OCI-LY7 (cell line): ENCODE data around the gene GP1BA. TPM values are rescaled to one million over a fixed set of nuclear protein-coding genes. Genes with fewer than 3 reads are reported as not detected.

Experiments used
- BruUV-seq: library from RNA; stranded (reverse); fragments of 400-500 nt; replicated peaks from 2 replicates; lab custom pipeline; 2021; lab: Mats Ljungman, UMichigan
- CTCF ChIA-PET: fragments of 300-600 bp; sonication (Branson Sonifier 250); formaldehyde crosslinking; loops from one replicate; lab custom pipeline; 2022; ENCODE audit warnings: antibody characterized with exemption; ENCODE audit not compliant: unreplicated experiment; lab: Charles Lee
- POLR2A ChIA-PET: fragments of 300-600 bp; sonication (Branson Sonifier 250); formaldehyde crosslinking; loops from one replicate; lab custom pipeline; 2022; ENCODE audit warnings: antibody characterized with exemption; lab: Charles Lee
- DNase-seq: peaks from one replicate; pipeline ENCODE4 v3.0.0-alpha.2; 2015; ENCODE audit warnings: low spot score
- H2AFZ ChIP-seq: fragments of 200-600 bp; sonication (generic), shearing (Covaris generic); 2 replicates; pipeline ENCODE4 v1.6.1; 2014; ENCODE audit warnings: mild to moderate bottlenecking, antibody characterized with exemption, low read length, moderate library complexity
- H3K27ac ChIP-seq: fragments of 200-600 bp; sonication (generic); 2 replicates; pipeline ENCODE4 v1.5.1; 2014; ENCODE audit warnings: mixed run types, low read depth, mild to moderate bottlenecking, moderate library complexity, low read length, inconsistent platforms; ENCODE audit not compliant: poor library complexity, severe bottlenecking
- H3K36me3 ChIP-seq: fragments of 200-600 bp; sonication (generic); 2 replicates; pipeline ENCODE4 v1.6.1; 2014; ENCODE audit warnings: mild to moderate bottlenecking, antibody characterized with exemption, low read length, moderate library complexity, mixed read lengths; ENCODE audit not compliant: insufficient read depth
- H3K4me1 ChIP-seq: fragments of 200-600 bp; sonication (generic); 2 replicates; pipeline ENCODE4 v1.5.1; 2014; ENCODE audit warnings: mild to moderate bottlenecking, low read length; ENCODE audit not compliant: insufficient read depth, poor library complexity, severe bottlenecking
- H3K4me2 ChIP-seq: fragments of 200-600 bp; sonication (generic); 2 replicates; pipeline ENCODE4 v1.6.1; 2014; ENCODE audit warnings: mild to moderate bottlenecking, low read length
- H3K4me3 ChIP-seq: fragments of 200-600 bp; sonication (generic); 2 replicates; pipeline ENCODE4 v1.5.1; 2014; ENCODE audit warnings: mild to moderate bottlenecking, low read depth, low read length; ENCODE audit not compliant: poor library complexity, severe bottlenecking
- H3K79me2 ChIP-seq: fragments of 200-600 bp; sonication (generic); 2 replicates; pipeline ENCODE4 v1.6.1; 2016; ENCODE audit warnings: low read depth, mild to moderate bottlenecking, low read length, moderate library complexity, mixed read lengths; ENCODE audit not compliant: insufficient read depth
- H3K9me2 ChIP-seq: fragments of 200-600 bp; sonication (generic); 2 replicates; pipeline ENCODE4 v1.6.1; 2016; ENCODE audit warnings: mild to moderate bottlenecking, low read length, mixed read lengths; ENCODE audit not compliant: insufficient read depth
- H3K9me3 ChIP-seq: fragments of 200-600 bp; sonication (generic); 2 replicates; pipeline ENCODE4 v1.6.1; 2014; ENCODE audit warnings: mild to moderate bottlenecking, mixed run types, low read length, mixed read lengths
- H4K20me1 ChIP-seq: fragments of 200-600 bp; sonication (generic); 2 replicates; pipeline ENCODE4 v1.6.1; 2014; ENCODE audit warnings: mild to moderate bottlenecking, antibody characterized with exemption, low read length, moderate library complexity, mixed read lengths; ENCODE audit not compliant: insufficient read depth
- EZH2phosphoT487 ChIP-seq: fragments of 200-600 bp; sonication (generic); IDR thresholded peaks from 2 replicates; pipeline ENCODE4 v1.6.1; 2018; ENCODE audit warnings: low read depth, borderline replicate concordance, mild to moderate bottlenecking, mixed run types, antibody characterized with exemption, low read length, moderate library complexity, mixed read lengths
- intact Hi-C: fragments of 100-400 bp; cut with micrococcal nuclease; formaldehyde crosslinking; loops from one replicate; pipeline ENCODE4 v1.10.0; 2022; ENCODE audit not compliant: unreplicated experiment
- total RNA-seq, 2 experiments: library from RNA; depleted of rRNA in 1 of 2; stranded (reverse); fragments of >200 nt in 1 of 2; shearing (Covaris generic) in 1 of 2; gene quantifications; 2 replicates each; pipeline ENCODE4 v1.2.3, GENCODE V29; 2014 to 2022
- TF ChIP-seq, protein P1 (sequence below): fragments of 200-600 bp; sonication (generic); conservative IDR thresholded peaks from 2 replicates; pipeline ENCODE4 v1.5.1; 2014; ENCODE audit warnings: mild to moderate bottlenecking, antibody characterized with exemption, low read length, moderate library complexity, mixed read lengths

Gene GP1BA
- total RNA-seq, 2 experiments from 2014 or later = not detected

- POLR2A ChIA-PET = interaction anchor here (2.0 kb wide), 1 partner anchor 10 kb away, joined by 8 read pairs; the partner anchor contains the start of gene SPAG7
- no peak overlapping the region for H2AFZ ChIP-seq
- H4K20me1 ChIP-seq = no peaks in the 10 kb centered on the region
- H3K4me3 ChIP-seq = no peak overlapping the region
- BruUV-seq = no TSS peak
- peak; percentile 47 for DNase-seq
- intact Hi-C loops = no loop called here
- H3K9me2 ChIP-seq = no peaks in the 10 kb centered on the region
- TF ChIP-seq EZH2phosphoT487 = no peak
- TF ChIP-seq, protein P1, sequence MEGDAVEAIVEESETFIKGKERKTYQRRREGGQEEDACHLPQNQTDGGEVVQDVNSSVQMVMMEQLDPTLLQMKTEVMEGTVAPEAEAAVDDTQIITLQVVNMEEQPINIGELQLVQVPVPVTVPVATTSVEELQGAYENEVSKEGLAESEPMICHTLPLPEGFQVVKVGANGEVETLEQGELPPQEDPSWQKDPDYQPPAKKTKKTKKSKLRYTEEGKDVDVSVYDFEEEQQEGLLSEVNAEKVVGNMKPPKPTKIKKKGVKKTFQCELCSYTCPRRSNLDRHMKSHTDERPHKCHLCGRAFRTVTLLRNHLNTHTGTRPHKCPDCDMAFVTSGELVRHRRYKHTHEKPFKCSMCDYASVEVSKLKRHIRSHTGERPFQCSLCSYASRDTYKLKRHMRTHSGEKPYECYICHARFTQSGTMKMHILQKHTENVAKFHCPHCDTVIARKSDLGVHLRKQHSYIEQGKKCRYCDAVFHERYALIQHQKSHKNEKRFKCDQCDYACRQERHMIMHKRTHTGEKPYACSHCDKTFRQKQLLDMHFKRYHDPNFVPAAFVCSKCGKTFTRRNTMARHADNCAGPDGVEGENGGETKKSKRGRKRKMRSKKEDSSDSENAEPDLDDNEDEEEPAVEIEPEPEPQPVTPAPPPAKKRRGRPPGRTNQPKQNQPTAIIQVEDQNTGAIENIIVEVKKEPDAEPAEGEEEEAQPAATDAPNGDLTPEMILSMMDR = peak; percentile 79
- H3K27ac ChIP-seq = no peak overlapping the region
- no peaks in the 10 kb centered on the region for H3K79me2 ChIP-seq
- CTCF ChIA-PET = no interaction called here
- no peaks in the 10 kb centered on the region for H3K9me3 ChIP-seq
- peaks cover 14% of the 10 kb centered on the region for H3K36me3 ChIP-seq
- no peak overlapping the region for H3K4me2 ChIP-seq
- peaks cover 12% of the 10 kb centered on the region for H3K4me1 ChIP-seq
These were observed 24.5 kb downstream of the GP1BA start for GRCh38 chr17:4956493-4957061.

DNA sequence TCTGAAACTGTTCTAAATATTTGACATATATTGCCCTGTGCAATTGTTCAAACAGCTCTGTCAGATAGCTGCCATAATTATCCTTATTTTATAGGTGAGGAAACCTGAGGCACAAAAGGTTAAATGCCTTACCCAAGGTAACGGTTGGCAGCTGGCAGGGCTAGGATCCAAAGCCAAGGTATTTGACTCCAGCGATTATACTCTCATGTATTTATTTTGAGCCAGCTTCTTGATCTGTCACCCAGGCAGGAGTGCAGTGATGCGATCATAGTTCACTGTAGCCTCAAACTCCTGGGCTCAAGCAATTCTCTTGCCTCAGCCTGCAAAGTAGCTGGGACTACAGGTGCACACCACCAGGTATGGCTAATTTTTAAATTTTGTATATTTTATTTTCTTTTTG, 26.0 kb downstream of the GP1BA start:
- no TSS peak for BruUV-seq
- no peak overlapping the region for H3K4me3 ChIP-seq
- H4K20me1 ChIP-seq = no peaks in the 10 kb centered on the region
- no peaks in the 10 kb centered on the region for H3K79me2 ChIP-seq
- no peak overlapping the region for H2AFZ ChIP-seq
- POLR2A ChIA-PET = interaction anchor here (0.5 to 2.0 kb wide), 4 partner anchors 9 to 877 kb away, joined by 3 to 8 read pairs (median 5); partner anchors contain the start of gene SPAG7
- CTCF ChIA-PET = no interaction called here
- no peaks in the 10 kb centered on the region for H3K9me2 ChIP-seq
- H3K9me3 ChIP-seq = no peaks in the 10 kb centered on the region
- intact Hi-C loops = no loop called here
- TF ChIP-seq, protein P1 = no peak
- TF ChIP-seq EZH2phosphoT487 = no peak
- H3K27ac ChIP-seq = no peak overlapping the region
- H3K36me3 ChIP-seq = peaks cover 14% of the 10 kb centered on the region
- no peak overlapping the region for H3K4me2 ChIP-seq
- H3K4me1 ChIP-seq = peaks cover 7% of the 10 kb centered on the region
- no peak for DNase-seq

DNA sequence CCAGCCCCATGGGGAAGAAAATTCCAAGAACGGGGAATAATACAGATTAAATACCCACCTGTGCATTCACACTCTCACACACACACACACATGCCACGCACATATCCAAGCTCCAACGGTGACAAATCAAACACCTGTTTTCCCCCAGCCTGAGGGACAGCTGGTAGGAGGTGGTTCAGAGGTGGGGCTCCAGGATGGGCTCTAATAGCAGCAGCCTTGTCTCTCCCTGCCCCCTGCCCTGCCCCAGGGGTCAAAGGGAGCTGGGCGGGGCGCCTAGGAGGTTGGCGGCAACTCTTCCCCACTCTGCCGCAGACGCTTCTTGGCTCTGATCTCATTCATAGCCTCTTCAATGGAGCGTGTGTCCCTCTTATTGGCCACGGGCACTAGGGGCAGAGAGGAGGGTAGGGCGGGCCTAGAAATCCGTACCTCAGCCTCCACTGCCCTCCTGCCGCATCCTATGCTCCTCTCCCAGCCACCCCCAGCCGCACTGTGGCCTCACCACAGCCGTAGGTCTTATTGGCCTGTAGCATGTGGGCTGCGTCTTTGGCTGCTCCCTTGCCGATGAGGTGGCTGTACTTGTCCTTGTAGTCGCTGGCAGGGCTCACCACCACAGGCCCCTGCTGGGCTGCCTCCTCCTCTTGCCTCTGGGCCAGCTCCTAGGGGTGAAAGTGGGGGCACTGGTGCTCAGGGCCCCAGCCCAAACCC, 27.3 kb downstream of the GP1BA start:
- no peaks in the 10 kb centered on the region for H3K9me2 ChIP-seq
- H3K4me2 ChIP-seq = no peak overlapping the region
- ChIA-PET CTCF (no interaction called here), POLR2A (interaction anchor here (1.1 kb wide), 1 partner anchor 37 kb away, joined by 3 read pairs; no protein-coding TSS in a partner anchor)
- no peaks in the 10 kb centered on the region for H3K79me2 ChIP-seq
- BruUV-seq = TSS peak; percentile 88
- H3K4me1 ChIP-seq = peaks cover 7% of the 10 kb centered on the region
- intact Hi-C loops = no loop called here
- no peak overlapping the region for H3K4me3 ChIP-seq
- no peaks in the 10 kb centered on the region for H4K20me1 ChIP-seq
- no peak for TF ChIP-seq EZH2phosphoT487
- TF ChIP-seq, protein P1 = no peak
- H3K27ac ChIP-seq = no peak overlapping the region
- no peak for DNase-seq
- H3K36me3 ChIP-seq = peaks cover 14% of the 10 kb centered on the region
- H3K9me3 ChIP-seq = no peaks in the 10 kb centered on the region
- no peak overlapping the region for H2AFZ ChIP-seq
